Fibroblast of lung (primary cell): ENCODE measurements around the gene HLA-DOA.

Experiments
- EZH2 ChIP-seq: IDR thresholded peaks from 2 replicates; pipeline ENCODE4 v1.5.1; 2012; ENCODE audit warnings: low read length, control low read depth, mild to moderate bottlenecking; ENCODE audit errors: missing control alignments
- TF ChIP-seq, protein P1 (sequence below), 2 donors: IDR thresholded peaks in 1 of 2; conservative IDR thresholded peaks in 1 of 2; 1 replicate in 1 of 2; 2 replicates in 1 of 2; pipeline ENCODE4 v1.5.1; 2011 to 2012; ENCODE audit warnings: low read length in 2 of 2, control low read depth in 1 of 2, inconsistent platforms in 1 of 2, low read depth in 1 of 2, mild to moderate bottlenecking in 1 of 2

DNA sequence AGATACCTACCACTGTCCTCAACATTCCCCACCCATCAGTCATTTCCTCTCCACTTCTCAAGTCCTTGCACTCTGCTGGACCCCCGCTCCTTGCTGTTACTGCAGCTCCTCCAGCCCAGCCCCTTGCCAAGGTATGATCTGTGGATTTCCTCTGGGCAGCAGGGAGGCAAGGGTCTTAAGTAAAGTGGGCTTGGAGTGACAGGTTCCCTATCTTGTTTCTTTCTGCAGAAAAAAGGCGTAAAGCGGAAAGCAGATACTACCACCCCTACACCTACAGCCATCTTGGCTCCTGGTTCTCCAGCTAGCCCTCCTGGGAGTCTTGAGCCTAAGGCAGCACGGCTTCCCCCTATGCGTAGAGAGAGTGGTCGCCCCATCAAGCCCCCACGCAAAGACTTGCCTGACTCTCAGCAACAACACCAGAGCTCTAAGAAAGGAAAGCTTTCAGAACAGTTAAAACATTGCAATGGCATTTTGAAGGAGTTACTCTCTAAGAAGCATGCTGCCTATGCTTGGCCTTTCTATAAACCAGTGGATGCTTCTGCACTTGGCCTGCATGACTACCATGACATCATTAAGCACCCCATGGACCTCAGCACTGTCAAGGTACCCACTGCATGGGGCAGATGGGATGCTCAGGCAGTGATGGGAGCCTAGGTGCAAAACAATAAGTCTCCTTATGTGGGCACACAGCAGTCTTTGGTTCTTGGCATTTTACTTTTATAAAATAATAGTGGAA, 32.9 kb downstream of the HLA-DOA start:
- TF ChIP-seq, protein P1, sequence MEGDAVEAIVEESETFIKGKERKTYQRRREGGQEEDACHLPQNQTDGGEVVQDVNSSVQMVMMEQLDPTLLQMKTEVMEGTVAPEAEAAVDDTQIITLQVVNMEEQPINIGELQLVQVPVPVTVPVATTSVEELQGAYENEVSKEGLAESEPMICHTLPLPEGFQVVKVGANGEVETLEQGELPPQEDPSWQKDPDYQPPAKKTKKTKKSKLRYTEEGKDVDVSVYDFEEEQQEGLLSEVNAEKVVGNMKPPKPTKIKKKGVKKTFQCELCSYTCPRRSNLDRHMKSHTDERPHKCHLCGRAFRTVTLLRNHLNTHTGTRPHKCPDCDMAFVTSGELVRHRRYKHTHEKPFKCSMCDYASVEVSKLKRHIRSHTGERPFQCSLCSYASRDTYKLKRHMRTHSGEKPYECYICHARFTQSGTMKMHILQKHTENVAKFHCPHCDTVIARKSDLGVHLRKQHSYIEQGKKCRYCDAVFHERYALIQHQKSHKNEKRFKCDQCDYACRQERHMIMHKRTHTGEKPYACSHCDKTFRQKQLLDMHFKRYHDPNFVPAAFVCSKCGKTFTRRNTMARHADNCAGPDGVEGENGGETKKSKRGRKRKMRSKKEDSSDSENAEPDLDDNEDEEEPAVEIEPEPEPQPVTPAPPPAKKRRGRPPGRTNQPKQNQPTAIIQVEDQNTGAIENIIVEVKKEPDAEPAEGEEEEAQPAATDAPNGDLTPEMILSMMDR (conservative IDR thresholded peaks at IDR 0.05 in 1 of 2, IDR thresholded peaks at IDR 0.05 in 1 of 2; ENCODE audit: low read depth in 1 of 2, low read length in 2 of 2), result no peak
- TF ChIP-seq EZH2, result no peak
